Fibroblast of villous mesenchyme (primary cell): ENCODE data around the gene PCDHGB4. TPM values are rescaled to one million over a fixed set of nuclear protein-coding genes. Genes with fewer than 3 reads are reported as not detected.
"Not testable (repeated sequence)": the region's sequence is repeated elsewhere in the genome, so short reads cannot be mapped to it uniquely, and the experiment has no call there.

Experiments
- DNase-seq: peaks from one replicate; pipeline ENCODE4 v3.0.0-alpha.2; 2010; ENCODE audit warnings: low read depth
- H3K4me3 ChIP-seq: 2 replicates; pipeline ENCODE4 v1.5.1; 2011; ENCODE audit warnings: low read depth, mild to moderate bottlenecking, low read length
- CTCF ChIP-seq: IDR thresholded peaks from 2 replicates; pipeline ENCODE4 v1.5.1; 2012; ENCODE audit warnings: low read depth, mild to moderate bottlenecking, low read length; ENCODE audit not compliant: insufficient read depth
- total RNA-seq: library from RNA; depleted of rRNA; stranded (reverse); fragments of >200 nt; gene quantifications from 2 replicates; pipeline ENCODE4 v1.2.3, GENCODE V29; 2012

The PCDHGB4 gene
- total RNA-seq, 1 donor = 13.4 TPM

- H3K4me3 ChIP-seq = peak overlapping the region; percentile 56
- no peak for TF ChIP-seq CTCF
- DNase-seq = no peak
Measured at GRCh38 chr5:141431286-141431685, 43.8 kb downstream of the PCDHGB4 start.

- DNase-seq = not testable (repeated sequence)
Measured at GRCh38 chr5:141432308-141432707, 44.8 kb downstream of the PCDHGB4 start.

GRCh38 chr5:141432726-141433125 is 45.2 kb downstream of the PCDHGB4 start:
- not testable (repeated sequence) for DNase-seq, H3K4me3 ChIP-seq

More at GRCh38 chr5:141432308-141432707, 44.8 kb downstream of the PCDHGB4 start:
- H3K4me3 ChIP-seq = not testable (repeated sequence)

GRCh38 chr5:141434006-141434405 is 46.5 kb downstream of the PCDHGB4 start:
- H3K4me3 ChIP-seq = no peak overlapping the region
- DNase-seq = peak; percentile 15
- no peak for TF ChIP-seq CTCF

GRCh38 chr5:141437221-141437620 is 49.7 kb downstream of the PCDHGB4 start:
- H3K4me3 ChIP-seq = no peak overlapping the region
- no peak for DNase-seq
- no peak for TF ChIP-seq CTCF

GRCh38 chr5:141439411-141440141 is 52.1 kb downstream of the PCDHGB4 start:
- DNase-seq = no peak
- peak; percentile 8 for TF ChIP-seq CTCF
- no peak overlapping the region for H3K4me3 ChIP-seq

Other genes with a start within 250 kb of the PCDHGB4 start
- under 0.01 TPM in 2 replicates for gene PCDHB6, start 237.6 kb upstream of the PCDHGB4 start, total RNA-seq
- under 0.01 and 0.43 TPM in 2 replicates for gene PCDHB7, start 215.1 kb upstream of the PCDHGB4 start, total RNA-seq
- under 0.01 TPM in 2 replicates for gene PCDHB8, start 209.9 kb upstream of the PCDHGB4 start, total RNA-seq
- gene PCDHB16, start 205.3 kb upstream of the PCDHGB4 start, total RNA-seq = under 0.01 and 0.32 TPM in 2 replicates
- gene PCDHB9, start 200.5 kb upstream of the PCDHGB4 start, total RNA-seq = under 0.01 and 0.64 TPM in 2 replicates
- gene PCDHB10, start 195.3 kb upstream of the PCDHGB4 start, total RNA-seq = under 0.01 and 0.32 TPM in 2 replicates
- gene PCDHB11, start 188.1 kb upstream of the PCDHGB4 start, total RNA-seq = 0.32 TPM in 1 of 2 replicates, not detected in the other
- gene PCDHB12, start 179.0 kb upstream of the PCDHGB4 start, total RNA-seq = under 0.01 TPM in 1 of 2 replicates, not detected in the other
- gene PCDHB13, start 173.8 kb upstream of the PCDHGB4 start, total RNA-seq = under 0.01 and 0.32 TPM in 2 replicates
- 0.32 and 0.43 TPM in 2 replicates for gene PCDHB14, start 164.4 kb upstream of the PCDHGB4 start, total RNA-seq
- gene PCDHB15, start 142.3 kb upstream of the PCDHGB4 start, total RNA-seq = under 0.01 TPM in 2 replicates
- under 0.01 and 0.64 TPM in 2 replicates for gene SLC25A2, start 83.6 kb upstream of the PCDHGB4 start, total RNA-seq
- 49.3 and 73.0 TPM in 2 replicates for gene TAF7, start 66.9 kb upstream of the PCDHGB4 start, total RNA-seq
- gene PCDHGA1, start 57.2 kb upstream of the PCDHGB4 start, total RNA-seq = 0.64 and 0.86 TPM in 2 replicates
- 2.6 and 3.0 TPM in 2 replicates for gene PCDHGA2, start 48.9 kb upstream of the PCDHGB4 start, total RNA-seq
- gene PCDHGA3, start 43.9 kb upstream of the PCDHGB4 start, total RNA-seq = 3.2 and 4.3 TPM in 2 replicates
- gene PCDHGB1, start 37.6 kb upstream of the PCDHGB4 start, total RNA-seq = 2.2 and 2.3 TPM in 2 replicates
- 4.5 and 7.3 TPM in 2 replicates for gene PCDHGA4, start 32.7 kb upstream of the PCDHGB4 start, total RNA-seq
- gene PCDHGB2, start 27.7 kb upstream of the PCDHGB4 start, total RNA-seq = 2.3 and 2.6 TPM in 2 replicates
- gene PCDHGA5, start 23.5 kb upstream of the PCDHGB4 start, total RNA-seq = 1.3 and 1.9 TPM in 2 replicates
- 3.9 and 5.2 TPM in 2 replicates for gene PCDHGB3, start 17.5 kb upstream of the PCDHGB4 start, total RNA-seq
- 4.7 and 4.8 TPM in 2 replicates for gene PCDHGA6, start 13.8 kb upstream of the PCDHGB4 start, total RNA-seq
- 3.5 and 4.5 TPM in 2 replicates for gene PCDHGA7, start 5.0 kb upstream of the PCDHGB4 start, total RNA-seq
- gene PCDHGA8, start 4.9 kb downstream of the PCDHGB4 start, total RNA-seq = 3.0 and 3.2 TPM in 2 replicates
- gene PCDHGB5, start 10.2 kb downstream of the PCDHGB4 start, total RNA-seq = 23.2 and 25.0 TPM in 2 replicates
- 4.7 and 5.2 TPM in 2 replicates for gene PCDHGA9, start 15.1 kb downstream of the PCDHGB4 start, total RNA-seq
- 4.2 and 4.3 TPM in 2 replicates for gene PCDHGB6, start 20.3 kb downstream of the PCDHGB4 start, total RNA-seq
- 11.7 and 12.2 TPM in 2 replicates for gene PCDHGA10, start 25.3 kb downstream of the PCDHGB4 start, total RNA-seq
- 11.2 and 12.6 TPM in 2 replicates for gene PCDHGB7, start 30.0 kb downstream of the PCDHGB4 start, total RNA-seq
- gene PCDHGA11, start 33.4 kb downstream of the PCDHGB4 start, total RNA-seq = 11.0 and 15.5 TPM in 2 replicates
- gene PCDHGA12, start 42.8 kb downstream of the PCDHGB4 start, total RNA-seq = 15.5 and 18.7 TPM in 2 replicates
- gene PCDHGC3, start 88.3 kb downstream of the PCDHGB4 start, total RNA-seq = 35.4 and 36.3 TPM in 2 replicates
- gene PCDHGC4, start 97.3 kb downstream of the PCDHGB4 start, total RNA-seq = 2.6 and 2.9 TPM in 2 replicates
- 2.6 TPM in 2 replicates for gene PCDHGC5, start 101.4 kb downstream of the PCDHGB4 start, total RNA-seq
- 22.9 and 26.8 TPM in 2 replicates for gene DIAPH1, start 231.3 kb downstream of the PCDHGB4 start, total RNA-seq
- gene HDAC3, start 249.2 kb downstream of the PCDHGB4 start, total RNA-seq = 49.0 and 53.5 TPM in 2 replicates
- 4.7 and 8.4 TPM in 2 replicates for gene RELL2, start 249.3 kb downstream of the PCDHGB4 start, total RNA-seq